Stimulated activated CD8-positive, alpha-beta memory T cell treated with anti-CD3 and anti-CD28 coated beads, Interleukin-12 subunit alpha, Interleukin-12 subunit beta, amount 100 ng/mL, for 24 hours (primary cell): ENCODE measurements around the gene MEOX2.

Experiments
- DNase-seq: peaks from one replicate; pipeline ENCODE4 v3.0.0-alpha.2; 2020; ENCODE audit errors: extremely low read depth

Gene MEOX2

DNA sequence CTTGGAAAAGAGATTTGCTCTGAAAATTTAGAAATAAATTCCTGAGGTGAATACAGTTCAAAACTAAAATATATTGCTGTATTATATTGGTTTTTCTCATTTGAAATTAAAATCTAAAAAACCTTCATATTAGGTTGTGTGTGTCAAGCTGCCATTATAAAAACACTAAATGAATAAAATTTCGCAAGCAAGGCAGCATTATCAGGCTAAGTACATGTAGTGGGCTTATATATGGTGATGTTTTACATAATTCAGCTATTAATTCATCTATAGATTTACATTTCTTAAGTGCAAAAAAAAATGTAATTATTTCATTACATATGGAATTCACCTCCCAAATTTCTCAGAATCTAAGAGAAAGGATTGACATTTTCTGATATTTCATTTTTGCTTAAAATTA lies 5.3 kb downstream of the MEOX2 start:
- no peak for DNase-seq

- DNase-seq = no peak
Observed at GRCh38 chr7:15680446-15680845, 6.0 kb downstream of the MEOX2 start.

DNA sequence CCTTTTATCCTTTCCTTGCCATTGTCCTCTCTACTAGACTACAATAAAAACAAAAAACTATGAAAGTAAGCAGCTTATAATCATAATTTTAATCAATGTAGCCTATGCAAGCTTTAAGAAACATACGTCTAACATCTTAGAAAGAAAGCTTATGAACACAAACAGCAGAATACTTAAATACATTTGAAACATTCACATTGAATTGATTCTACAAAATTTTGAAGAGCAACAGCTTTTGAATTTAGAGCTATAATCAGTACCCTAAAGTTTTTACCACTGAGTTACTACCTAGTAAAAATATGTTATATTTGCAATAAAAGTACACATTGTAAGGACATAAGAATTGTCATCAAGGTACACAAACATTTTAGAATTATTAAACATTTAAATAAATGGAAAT lies 7.2 kb downstream of the MEOX2 start:
- no peak for DNase-seq

GRCh38 chr7:15678653-15679052 lies 7.8 kb downstream of the MEOX2 start:
- no peak for DNase-seq

- no peak for DNase-seq
Observed at GRCh38 chr7:15675379-15675778, 11.1 kb downstream of the MEOX2 start.

- DNase-seq = no peak
Observed at GRCh38 chr7:15674586-15674985, 11.9 kb downstream of the MEOX2 start.

DNA sequence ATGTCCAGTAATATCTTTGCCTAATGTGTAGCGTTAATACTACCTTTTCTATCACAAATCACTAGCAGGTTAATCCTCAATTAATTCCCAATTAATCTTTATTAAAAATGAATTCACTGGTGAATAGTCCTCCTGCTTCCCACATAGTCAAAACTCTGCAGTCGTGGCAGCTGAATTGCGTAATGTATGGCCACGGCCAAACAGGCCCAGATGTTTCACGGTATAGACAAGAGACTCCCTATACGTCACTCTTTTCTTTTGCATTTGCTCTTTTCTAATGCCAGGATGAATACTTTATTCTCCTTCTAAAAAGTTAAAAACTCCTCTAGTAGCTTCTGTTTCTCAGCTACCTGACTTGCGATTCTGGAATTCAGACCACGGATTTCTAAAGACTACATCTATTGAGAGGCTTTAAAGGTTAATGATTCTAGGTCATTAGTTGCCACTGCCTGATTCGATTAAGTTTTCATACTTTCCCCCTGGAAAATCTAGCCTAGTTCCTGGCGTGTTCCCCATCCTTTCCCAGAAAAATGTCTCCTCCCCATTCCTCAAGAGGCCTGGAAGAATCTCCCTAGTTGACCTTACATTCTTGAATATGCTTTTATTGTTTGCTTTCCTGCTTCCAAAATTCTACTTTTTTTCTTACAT lies 16.9 kb downstream of the MEOX2 start:
- no peak for DNase-seq

DNA sequence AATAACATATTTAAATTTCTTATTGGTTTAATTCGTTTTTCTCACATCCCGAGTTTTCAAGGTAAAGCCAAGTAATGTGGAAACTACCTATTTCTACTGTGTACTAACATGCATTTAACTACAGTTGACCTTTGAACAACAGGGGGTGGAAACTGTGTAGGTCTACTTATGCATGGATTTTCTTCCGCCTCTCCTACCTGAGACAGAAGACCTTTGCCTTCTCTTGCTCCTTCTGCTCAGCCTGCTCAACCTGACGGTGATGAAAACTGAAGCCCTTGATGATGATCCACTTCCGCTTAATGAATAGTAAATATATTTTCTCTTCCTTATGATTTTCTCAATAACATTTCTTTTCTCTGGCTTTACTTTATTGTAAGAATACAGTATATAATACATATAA lies 18.5 kb downstream of the MEOX2 start:
- DNase-seq = no peak

DNA sequence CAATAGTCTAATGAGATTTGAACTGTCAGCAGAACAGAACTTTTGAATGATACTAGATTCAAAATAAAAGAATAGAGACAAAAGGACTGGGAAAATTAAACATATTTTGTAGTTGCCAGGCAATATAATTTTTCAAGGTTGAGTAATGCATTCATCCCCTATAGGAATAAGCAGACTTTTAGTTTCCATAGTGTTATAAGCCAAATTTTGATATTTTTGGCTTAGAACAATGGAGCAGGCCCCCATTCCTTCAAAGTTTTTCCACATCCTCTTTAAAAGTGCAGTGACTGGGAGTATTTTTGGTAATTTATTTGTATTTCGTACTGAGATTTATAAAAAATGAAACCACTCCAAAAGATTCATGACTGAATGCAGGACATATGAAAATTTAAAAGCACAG lies 24.0 kb downstream of the MEOX2 start:
- DNase-seq = no peak

DNA sequence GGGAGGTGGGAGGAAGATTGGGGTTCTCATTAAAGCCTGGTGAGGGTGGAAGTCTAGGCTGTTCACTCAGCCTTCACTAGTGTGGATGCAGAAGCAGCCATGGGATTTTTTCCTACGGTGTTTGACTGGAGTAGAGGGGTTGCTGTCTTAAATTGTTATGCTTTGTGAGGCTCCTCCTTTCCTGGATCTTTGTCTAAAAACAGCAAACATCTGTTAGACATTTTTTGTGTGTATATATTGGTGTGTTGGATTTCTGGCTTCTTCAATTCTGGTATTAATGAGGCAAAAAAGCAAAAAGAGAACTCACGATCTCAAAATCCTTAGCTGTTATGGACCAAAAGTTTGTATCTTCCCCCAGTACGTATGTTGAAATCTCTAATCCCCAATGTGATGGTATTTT lies 28.2 kb downstream of the MEOX2 start:
- DNase-seq = no peak

- DNase-seq = no peak
Observed at GRCh38 chr7:15652776-15653290, 33.6 kb downstream of the MEOX2 start.

DNA sequence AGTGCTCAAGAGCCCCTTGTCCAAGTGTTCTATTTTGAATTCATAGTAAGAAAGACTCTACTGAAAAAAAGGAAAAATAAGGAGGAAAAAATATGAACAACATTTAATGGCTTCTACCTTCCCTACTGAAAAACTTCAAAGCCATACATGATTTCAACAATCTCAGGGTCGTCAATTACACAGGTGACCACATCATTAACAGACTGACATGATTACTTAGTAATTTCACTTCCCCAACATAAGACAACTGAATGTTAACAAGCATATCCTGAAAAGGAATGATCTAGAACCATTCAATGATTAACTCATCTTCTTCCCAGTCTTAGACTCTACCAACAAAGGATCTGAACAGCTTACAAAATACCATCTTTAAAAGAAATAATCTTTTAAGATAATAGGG lies 34.8 kb downstream of the MEOX2 start:
- no peak for DNase-seq

DNA sequence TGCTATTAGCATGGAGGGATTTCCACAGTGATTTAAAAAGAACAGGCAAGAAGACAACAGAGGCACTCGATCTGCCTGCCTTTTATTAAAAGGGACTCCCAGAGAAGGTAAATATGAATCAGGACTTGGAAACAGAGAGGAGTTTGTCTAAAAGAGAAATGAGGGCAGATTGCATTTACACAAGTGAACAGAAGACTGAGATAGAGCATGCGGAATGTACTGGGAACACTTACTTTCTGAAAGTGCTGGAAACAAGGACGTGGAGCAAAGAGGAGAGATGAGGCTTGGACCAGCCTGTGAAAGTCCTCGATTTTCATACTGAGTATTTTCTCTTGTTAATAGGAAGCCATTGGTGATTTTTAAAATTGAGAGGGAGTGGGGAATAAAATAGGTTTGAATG lies 35.7 kb downstream of the MEOX2 start:
- no peak for DNase-seq

DNA sequence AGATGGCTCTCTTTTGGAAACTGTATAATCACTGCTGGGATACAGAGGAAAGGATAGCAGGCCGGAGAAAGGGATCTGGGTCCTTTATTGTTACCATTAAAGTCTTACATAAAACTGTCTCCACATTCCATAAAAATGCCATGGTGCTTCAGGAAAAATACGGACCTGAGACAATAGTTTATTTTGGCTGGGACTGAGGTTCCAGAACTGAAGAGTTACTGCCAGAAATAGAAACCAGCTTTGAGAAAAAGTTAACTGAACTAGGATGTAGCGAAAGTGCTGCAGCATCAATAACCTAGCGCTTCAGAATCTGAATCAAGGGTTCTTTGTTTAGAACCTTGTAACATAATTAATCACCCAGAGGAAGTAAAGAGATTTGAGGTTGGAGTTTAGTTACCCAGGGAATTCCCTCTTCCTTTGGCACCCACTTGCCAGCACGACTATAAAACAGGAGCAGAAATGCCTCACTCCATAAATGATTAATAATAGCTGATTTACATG lies 38.0 kb downstream of the MEOX2 start:
- no peak for DNase-seq

DNA sequence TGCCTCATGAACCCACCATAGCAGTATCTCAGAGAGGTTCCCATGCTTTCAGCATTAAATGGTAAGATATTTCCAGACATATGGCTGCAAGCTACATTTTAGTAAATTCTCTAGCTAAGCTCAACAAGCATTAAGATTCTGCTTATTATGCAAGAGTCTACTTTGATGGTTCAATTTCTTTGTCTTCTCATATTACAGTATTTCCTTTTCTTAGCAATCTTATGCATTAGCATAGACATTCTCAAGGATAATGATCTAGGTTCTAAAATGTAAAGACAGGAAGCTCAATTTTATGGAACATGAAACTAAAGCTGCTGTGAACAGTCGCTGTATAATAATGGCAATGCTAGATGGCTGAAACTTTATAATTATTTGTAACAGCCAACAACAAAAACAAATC lies 39.2 kb downstream of the MEOX2 start:
- DNase-seq = no peak

DNA sequence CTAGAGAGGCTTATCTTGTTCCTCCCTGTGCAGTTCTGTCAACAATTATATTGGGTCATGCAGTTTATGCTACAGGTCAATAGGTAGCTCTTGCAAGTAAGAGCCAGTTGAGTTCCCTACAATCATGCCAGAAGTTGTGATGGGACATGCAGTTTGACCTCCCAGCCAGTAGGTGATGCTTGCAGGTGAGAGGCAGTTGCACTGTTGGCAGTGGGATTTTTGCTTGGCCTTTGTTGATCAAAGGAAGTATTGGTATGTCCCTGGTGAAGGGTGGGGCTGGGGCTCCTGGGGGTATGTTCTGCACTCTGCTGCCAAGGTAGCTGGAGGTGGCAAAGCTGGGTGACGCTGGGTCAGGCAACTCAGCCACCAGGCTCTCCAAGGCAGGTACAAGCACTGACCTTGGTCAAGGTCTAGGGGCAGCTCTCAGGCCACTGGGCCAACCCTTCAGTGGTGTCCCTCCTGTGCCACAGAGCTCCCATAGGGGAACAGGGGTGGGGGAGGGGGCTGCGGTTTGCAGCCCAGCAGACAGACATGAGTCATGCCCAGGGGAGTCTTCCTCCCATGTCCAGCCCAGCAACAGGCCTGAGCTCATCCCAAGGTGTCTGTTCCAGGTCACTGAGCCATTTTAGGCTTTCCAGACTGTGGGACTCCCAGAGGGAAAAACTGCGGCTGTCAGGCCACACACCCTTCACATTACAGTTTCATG lies 43.3 kb downstream of the MEOX2 start:
- DNase-seq = no peak

- no peak for DNase-seq
Observed at GRCh38 chr7:15628876-15629275, 57.6 kb downstream of the MEOX2 start.

DNA sequence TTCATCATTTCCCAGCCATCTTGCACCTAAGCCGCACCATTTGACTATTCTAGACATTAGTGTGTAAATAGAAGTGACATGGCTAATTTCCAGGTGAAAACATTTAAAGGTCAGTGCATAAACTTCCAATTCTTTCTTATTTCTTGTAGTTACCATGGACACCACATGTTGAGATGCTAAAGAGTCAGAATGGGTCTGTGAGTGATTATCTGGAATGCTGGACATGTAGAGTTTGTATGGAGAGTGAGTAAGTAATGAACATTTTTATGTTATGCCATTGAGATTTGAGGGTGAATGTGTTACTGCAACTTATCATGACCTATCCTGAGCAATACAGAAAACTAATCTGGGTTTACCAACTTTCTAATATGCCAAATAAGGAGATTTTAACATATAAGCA lies 60.4 kb downstream of the MEOX2 start:
- DNase-seq = no peak

GRCh38 chr7:15625466-15625865 lies 61.0 kb downstream of the MEOX2 start:
- DNase-seq = no peak

GRCh38 chr7:15621468-15621867 lies 65.0 kb downstream of the MEOX2 start:
- no peak for DNase-seq

DNA sequence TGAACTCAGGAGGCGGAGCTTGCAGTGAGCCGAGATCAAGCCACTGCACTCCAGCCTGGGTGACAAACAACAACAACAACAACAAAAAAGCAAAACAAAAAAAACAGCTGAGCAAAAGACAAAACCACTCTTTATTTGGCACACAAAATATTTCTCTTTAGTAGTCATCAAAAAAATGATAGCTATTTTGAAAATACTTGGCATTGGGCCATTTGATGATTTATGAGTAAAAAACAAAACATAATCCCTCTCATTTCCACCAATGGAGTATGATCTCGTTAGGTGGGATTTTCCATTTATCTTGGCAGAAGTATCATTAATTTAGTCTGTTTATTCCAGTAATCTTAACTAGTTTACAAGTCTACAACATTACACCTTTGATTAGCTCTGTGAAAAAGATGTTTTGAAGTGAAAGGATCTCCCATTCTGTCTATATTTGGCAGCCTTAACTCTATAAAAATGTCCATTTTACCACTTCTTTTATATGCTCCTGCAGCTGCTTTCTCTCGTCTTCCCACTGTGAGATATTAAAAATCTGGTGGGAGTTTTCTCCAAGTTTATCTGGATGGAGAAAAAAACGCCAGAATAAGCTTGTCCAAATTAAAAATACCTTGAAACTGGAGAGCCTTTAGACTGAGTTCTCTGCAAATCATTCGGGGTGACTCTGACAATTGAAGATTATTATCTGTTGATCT lies 65.8 kb downstream of the MEOX2 start:
- no peak for DNase-seq

DNA sequence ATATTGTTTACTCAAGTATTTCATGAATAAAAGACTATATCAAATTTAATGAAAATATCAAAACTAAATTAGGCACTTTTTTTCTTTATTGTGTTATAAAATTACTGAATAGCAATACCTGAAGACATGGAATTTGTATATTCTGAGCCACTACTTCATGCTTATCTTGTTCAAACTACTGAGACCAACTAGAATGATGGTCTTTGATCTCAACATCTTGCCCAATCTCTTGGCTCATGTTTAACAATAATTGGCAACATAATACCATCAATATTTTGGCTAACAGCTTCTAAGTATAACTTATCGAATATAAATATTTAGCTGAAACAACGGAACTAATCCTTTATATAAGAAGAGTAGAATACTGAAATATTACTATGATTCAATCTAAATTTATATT lies 68.2 kb downstream of the MEOX2 start:
- DNase-seq = no peak

DNA sequence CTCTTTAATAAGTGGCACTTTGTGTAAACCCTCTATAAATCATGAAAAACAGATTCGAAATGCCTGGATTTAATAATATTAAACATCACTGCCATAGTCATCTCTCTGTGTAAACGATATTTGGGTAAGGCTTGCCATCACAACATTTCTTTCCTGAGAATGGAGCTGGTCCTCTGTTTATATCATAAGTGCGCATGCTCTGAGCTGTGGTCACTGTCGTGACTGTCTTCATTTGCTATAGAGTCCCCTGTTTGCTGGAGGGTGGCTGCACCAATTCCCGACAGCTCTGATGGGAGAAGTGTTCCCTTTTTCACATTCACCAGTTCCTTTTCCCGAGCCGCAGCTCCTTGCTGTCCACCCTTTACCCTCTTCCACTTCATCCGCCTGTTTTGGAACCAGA lies 74.3 kb downstream of the MEOX2 start:
- no peak for DNase-seq
